H1 (cell line): ENCODE data around the gene DENND1A. TPM values are rescaled to one million over a fixed set of nuclear protein-coding genes. Genes with fewer than 3 reads are reported as not detected.

ENCODE experiments used
- CTCF ChIA-PET: fragments of 300-600 bp; sonication (Branson Sonifier 250); formaldehyde crosslinking; loops from one replicate; lab custom pipeline; 2021; ENCODE audit not compliant: partially characterized antibody; lab: Charles Lee
- POLR2A ChIA-PET: fragments of 300-600 bp; sonication (Branson Sonifier 250); formaldehyde crosslinking; loops from one replicate; lab custom pipeline; 2021; ENCODE audit warnings: inconsistent platforms; ENCODE audit not compliant: partially characterized antibody; lab: Charles Lee
- DNase-seq, 2 experiments: peaks; one replicate each; pipeline versions ENCODE4 v3.0.0 to v3.0.0-alpha.2; 2010 to 2022; ENCODE audit warnings: low spot score in 2 of 2, low read depth in 1 of 2, mixed read lengths in 1 of 2
- FAIRE-seq: peaks from 2 replicates; lab custom pipeline; 2011; peaks lifted over from hg19 to GRCh38; lab: Jason Lieb, UNC
- H2AFZ ChIP-seq: 2 replicates; pipeline ENCODE4 v1.8.1; 2012; ENCODE audit warnings: low read length, inconsistent platforms
- H2AK5ac ChIP-seq: 2 replicates; pipeline ENCODE4 v1.6.1; 2013; ENCODE audit warnings: low read depth, low read length
- H2BK120ac ChIP-seq: replicated peaks from 2 replicates; pipeline ENCODE3; 2013; ENCODE audit warnings: low read depth, low read length, inconsistent platforms
- H2BK12ac ChIP-seq: 2 replicates; pipeline ENCODE4 v1.6.1; 2013; ENCODE audit warnings: low read depth, low read length
- H2BK15ac ChIP-seq: 2 replicates; pipeline ENCODE4 v1.6.1; 2013; ENCODE audit warnings: low read length
- H2BK20ac ChIP-seq: 2 replicates; pipeline ENCODE4 v1.6.1; 2013; ENCODE audit warnings: low read length
- H2BK5ac ChIP-seq: 2 replicates; pipeline ENCODE4 v1.6.1; 2013; ENCODE audit warnings: low read depth, low read length
- H3K14ac ChIP-seq: 2 replicates; pipeline ENCODE4 v1.6.1; 2013; ENCODE audit warnings: inconsistent platforms; ENCODE audit not compliant: insufficient read length
- H3K18ac ChIP-seq: 2 replicates; pipeline ENCODE4 v1.6.1; 2013; ENCODE audit warnings: low read length; ENCODE audit errors: extremely low read depth
- H3K23ac ChIP-seq: 2 replicates; pipeline ENCODE4 v1.6.1; 2013; ENCODE audit warnings: inconsistent platforms; ENCODE audit not compliant: insufficient read length
- H3K23me2 ChIP-seq: 2 replicates; pipeline ENCODE4 v1.6.1; 2013; ENCODE audit warnings: low read depth, low read length
- H3K27ac ChIP-seq: 2 replicates; pipeline ENCODE4 v1.6.1; 2011; ENCODE audit warnings: low read depth, low read length, inconsistent platforms
- H3K27me3 ChIP-seq, 4 experiments: replicated peaks in 1 of 4; 1 replicate in 1 of 4; 2 replicates in 3 of 4; pipeline versions ENCODE4 v1.6.1 to v1.8.1; 2011 to 2013; ENCODE audit warnings: low read length in 3 of 4, mild to moderate bottlenecking in 3 of 4, inconsistent platforms in 2 of 4, mixed read lengths in 2 of 4, moderate library complexity in 1 of 4; ENCODE audit not compliant: control insufficient read depth in 3 of 4, insufficient read depth in 3 of 4; ENCODE audit errors: extremely low read depth in 1 of 4
- H3K36me3 ChIP-seq, 4 experiments: 2 replicates each; pipeline versions ENCODE4 v1.6.1 to v1.8.1; 2011 to 2013; ENCODE audit warnings: mild to moderate bottlenecking in 4 of 4, low read length in 3 of 4, moderate library complexity in 2 of 4, control low read depth in 1 of 4, inconsistent platforms in 1 of 4; ENCODE audit not compliant: insufficient read depth in 4 of 4, control insufficient read depth in 2 of 4
- H3K4ac ChIP-seq: replicated peaks from 2 replicates; pipeline ENCODE3; 2013; ENCODE audit warnings: low read length, low read depth, mixed read lengths, inconsistent platforms; ENCODE audit not compliant: insufficient read length
- H3K4me1 ChIP-seq, 4 experiments: replicated peaks in 1 of 4; 1 replicate in 1 of 4; 2 replicates in 3 of 4; pipeline versions ENCODE4 v1.6.1 to v1.8.1; 2011 to 2013; ENCODE audit warnings: low read length in 3 of 4, inconsistent platforms in 2 of 4, mixed read lengths in 1 of 4; ENCODE audit not compliant: insufficient read depth in 4 of 4, control insufficient read depth in 3 of 4
- H3K4me2 ChIP-seq, 2 experiments: 2 replicates each; pipeline versions ENCODE4 v1.6.1 to v1.8.1; 2011 to 2013; ENCODE audit warnings: low read depth in 2 of 2, low read length in 2 of 2, control low read depth in 1 of 2, inconsistent platforms in 1 of 2, mild to moderate bottlenecking in 1 of 2; ENCODE audit not compliant: insufficient read depth in 1 of 2
- H3K4me3 ChIP-seq, 4 experiments: fragments of 200-600, 300-600 bp in 1 of 4; sonication (generic), shearing (Covaris generic), sonication (Bioruptor Twin) in 1 of 4; 2 replicates each; pipeline versions ENCODE4 v1.5.1 to v1.8.1; 2011 to 2016; ENCODE audit warnings: low read length in 4 of 4, low read depth in 3 of 4, control low read depth in 2 of 4, inconsistent platforms in 2 of 4, mild to moderate bottlenecking in 2 of 4, mixed read lengths in 1 of 4, moderate library complexity in 1 of 4; ENCODE audit not compliant: insufficient read depth in 2 of 4; ENCODE audit errors: extremely low read depth in 1 of 4
- H3K56ac ChIP-seq: replicated peaks from 2 replicates; pipeline ENCODE3; 2013; ENCODE audit warnings: low read depth, mild to moderate bottlenecking, mixed read lengths, low read length, inconsistent platforms; ENCODE audit not compliant: insufficient read length
- H3K79me1 ChIP-seq: 2 replicates; pipeline ENCODE4 v1.6.1; 2013; ENCODE audit warnings: low read depth, low read length, control low read depth
- H3K79me2 ChIP-seq, 2 experiments: 2 replicates each; pipeline versions ENCODE4 v1.6.1 to v1.8.1; 2012 to 2013; ENCODE audit warnings: low read length in 2 of 2, mild to moderate bottlenecking in 2 of 2, inconsistent platforms in 1 of 2; ENCODE audit not compliant: insufficient read depth in 2 of 2, control insufficient read depth in 1 of 2
- H3K9ac ChIP-seq, 4 experiments: replicated peaks in 1 of 4; 1 replicate in 1 of 4; 2 replicates in 3 of 4; pipeline versions ENCODE4 v1.6.1 to v1.8.1; 2011 to 2013; ENCODE audit warnings: low read depth in 3 of 4, low read length in 3 of 4, control low read depth in 2 of 4, mild to moderate bottlenecking in 2 of 4, moderate library complexity in 2 of 4, inconsistent platforms in 1 of 4; ENCODE audit errors: extremely low read depth in 1 of 4
- H3K9me3 ChIP-seq, 2 experiments: 2 replicates each; pipeline versions ENCODE4 v1.6.1 to v1.8.1; 2012 to 2013; ENCODE audit warnings: mild to moderate bottlenecking in 2 of 2, moderate library complexity in 2 of 2, control low read depth in 1 of 2, inconsistent platforms in 1 of 2, low read depth in 1 of 2, low read length in 1 of 2, mixed read lengths in 1 of 2; ENCODE audit not compliant: insufficient read depth in 2 of 2
- H4K20me1 ChIP-seq, 2 experiments: replicated peaks in 1 of 2; 2 replicates each; pipeline versions ENCODE3 to v1.8.1; 2011 to 2013; ENCODE audit warnings: inconsistent platforms in 2 of 2, low read length in 2 of 2, mild to moderate bottlenecking in 1 of 2; ENCODE audit not compliant: insufficient read depth in 2 of 2, control insufficient read depth in 1 of 2
- H4K5ac ChIP-seq: 2 replicates; pipeline ENCODE4 v1.6.1; 2013; ENCODE audit warnings: low read length, low read depth, mixed read lengths, inconsistent platforms; ENCODE audit not compliant: insufficient read length
- H4K8ac ChIP-seq: 2 replicates; pipeline ENCODE4 v1.8.0; 2013; ENCODE audit warnings: mild to moderate bottlenecking, moderate library complexity, low read length, inconsistent platforms; ENCODE audit not compliant: insufficient read depth; ENCODE audit errors: extremely low read depth
- H4K91ac ChIP-seq: replicated peaks from 2 replicates; pipeline ENCODE3; 2013; ENCODE audit warnings: low read length, mixed read lengths, inconsistent platforms; ENCODE audit not compliant: insufficient read length
- ATF3 ChIP-seq: IDR thresholded peaks from 2 replicates; pipeline ENCODE4 v1.6.1; 2011; ENCODE audit warnings: low read depth, mild to moderate bottlenecking, low read length; ENCODE audit not compliant: insufficient read depth
- KDM4A ChIP-seq: IDR thresholded peaks from one replicate; pipeline ENCODE4 v1.7.1; 2012; ENCODE audit warnings: low read depth, mild to moderate bottlenecking, moderate library complexity, low read length, inconsistent platforms; ENCODE audit not compliant: severe bottlenecking
- KDM5A ChIP-seq: fragments of 200-600 bp; IDR thresholded peaks from 2 replicates; pipeline ENCODE4 v1.7.1; 2012; ENCODE audit warnings: mild to moderate bottlenecking, low read length, inconsistent platforms, mixed read lengths
- MAX ChIP-seq: IDR thresholded peaks from 2 replicates; pipeline ENCODE4 v1.6.1; 2012; ENCODE audit warnings: inconsistent platforms
- SIX5 ChIP-seq: IDR thresholded peaks from 2 replicates; pipeline ENCODE4 v1.6.1; 2011; ENCODE audit warnings: mild to moderate bottlenecking, low read depth, low read length
- USF2 ChIP-seq: IDR thresholded peaks from 2 replicates; pipeline ENCODE4 v1.6.1; 2011; ENCODE audit warnings: low read length, improper control_type of control experiment
- YY1 ChIP-seq: IDR thresholded peaks from 2 replicates; pipeline ENCODE4 v1.6.1; 2011; ENCODE audit warnings: low read depth, mild to moderate bottlenecking, low read length
- ZNF274 ChIP-seq: IDR thresholded peaks from 2 replicates; pipeline ENCODE4 v1.7.0; 2012; ENCODE audit warnings: low read length, borderline replicate concordance; ENCODE audit errors: extremely low read depth
- WGBS, 2 experiments: shearing (Covaris generic) in 1 of 2; methylation state at CpG; one replicate each; pipeline versions ENCODE4 v1.1.6 to v1.1.7; 2013 to 2015; ENCODE audit warnings: low lambda C conversion rate in 2 of 2, mixed read lengths in 2 of 2, inconsistent platforms in 1 of 2, low coverage in 1 of 2, missing lambda C conversion rate in 1 of 2; ENCODE audit not compliant: insufficient replicate concordance in 2 of 2, insufficient coverage in 1 of 2, insufficient read length in 1 of 2; ENCODE audit errors: extremely low coverage in 1 of 2, missing lambda C conversion rate in 1 of 2; 5-methylcytosine and 5-hydroxymethylcytosine counted together
- polyA plus RNA-seq, 7 experiments: library from polyadenylated mRNA; depleted of rRNA in 3 of 7; stranded (reverse) in 5 of 7; unstranded in 2 of 7; fragments of >200 nt in 5 of 7; fragments of 200-250 nt in 2 of 7; gene quantifications; 1 replicate in 5 of 7; 2 replicates in 1 of 7; 4 replicates in 1 of 7; pipeline versions ENCODE4 v1.2.1 to v1.2.3, GENCODE V29; 2011 to 2013; ENCODE audit warnings: missing spikeins in 2 of 7, mixed read lengths in 2 of 7
- total RNA-seq: library from RNA; stranded (reverse); fragmentation: NEBNext Ultra II Directional; extraction: Animal tissue kit (Norgen Biotek cat#: 25700); gene quantifications from 2 replicates; pipeline ENCODE4 v1.2.1, GENCODE V29; 2021
- TF ChIP-seq, protein P1 (sequence below), 3 experiments: IDR thresholded peaks; 1 replicate in 2 of 3; 2 replicates in 1 of 3; pipeline versions ENCODE4 v1.5.1 to v1.6.1; 2011; ENCODE audit warnings: low read length in 3 of 3, mild to moderate bottlenecking in 3 of 3, inconsistent platforms in 2 of 3, low read depth in 1 of 3, moderate library complexity in 1 of 3; ENCODE audit not compliant: insufficient read depth in 1 of 3; ENCODE audit errors: control extremely low read depth in 1 of 3

DENND1A gene
- total and polyA plus RNA-seq, 2 of the 8 experiments (the other 6 are each of a cell fraction or from before 2014, with no cell fraction given), result 24.1 to 26.4 TPM

- Histone ChIP-seq H3K18ac (no peak overlapping the region), H2BK12ac (no peak overlapping the region), H3K9ac (no peak overlapping the region), H4K8ac (no peak overlapping the region), H2BK15ac (no peak overlapping the region), H3K79me1 (no peaks in the 10 kb centered on the region), H2BK20ac (no peak overlapping the region), H3K27me3 (peaks cover 0 to 4% (median 0%) of the 10 kb centered on the region in 4 experiments; a peak in 3 of 7 replicates), H3K27ac (no peak overlapping the region), H2AFZ (no peak overlapping the region), H3K23me2 (no peaks in the 10 kb centered on the region), H3K14ac (no peak overlapping the region), H3K4ac (no peak overlapping the region), H3K4me3 (no peak overlapping the region), H2BK120ac (no peak overlapping the region), H3K4me2 (no peak overlapping the region), H4K5ac (no peak overlapping the region), H3K79me2 (no peaks in the 10 kb centered on the region), H3K56ac (no peak overlapping the region), H3K4me1 (peaks cover 5 to 29% (median 17%) of the 10 kb centered on the region in 4 experiments; a peak in 6 of 7 replicates), H4K20me1 (no peaks in the 10 kb centered on the region), H2AK5ac (no peak overlapping the region), H4K91ac (no peak overlapping the region), H3K36me3 (no peaks in the 10 kb centered on the region), H3K9me3 (no peaks in the 10 kb centered on the region), H2BK5ac (no peak overlapping the region), H3K23ac (no peak overlapping the region)
- DNase-seq (no peak), FAIRE-seq (no peak)
- 90% methylated on average over 3 of the region's 3 CpGs; no CpG with 5 or more reads in 1 of the 2 experiments for WGBS, 2 experiments
- CTCF ChIA-PET, result no interaction called here
- POLR2A ChIA-PET, result interaction anchor here (0.9 kb wide), 1 partner anchor 58 kb away, joined by 3 read pairs; no protein-coding TSS in a partner anchor
- TF ChIP-seq KDM4A (no peak), MAX (no peak), YY1 (no peak), ZNF274 (no peak), ATF3 (no peak), USF2 (no peak), KDM5A (no peak), SIX5 (no peak)
- TF ChIP-seq, protein P1, sequence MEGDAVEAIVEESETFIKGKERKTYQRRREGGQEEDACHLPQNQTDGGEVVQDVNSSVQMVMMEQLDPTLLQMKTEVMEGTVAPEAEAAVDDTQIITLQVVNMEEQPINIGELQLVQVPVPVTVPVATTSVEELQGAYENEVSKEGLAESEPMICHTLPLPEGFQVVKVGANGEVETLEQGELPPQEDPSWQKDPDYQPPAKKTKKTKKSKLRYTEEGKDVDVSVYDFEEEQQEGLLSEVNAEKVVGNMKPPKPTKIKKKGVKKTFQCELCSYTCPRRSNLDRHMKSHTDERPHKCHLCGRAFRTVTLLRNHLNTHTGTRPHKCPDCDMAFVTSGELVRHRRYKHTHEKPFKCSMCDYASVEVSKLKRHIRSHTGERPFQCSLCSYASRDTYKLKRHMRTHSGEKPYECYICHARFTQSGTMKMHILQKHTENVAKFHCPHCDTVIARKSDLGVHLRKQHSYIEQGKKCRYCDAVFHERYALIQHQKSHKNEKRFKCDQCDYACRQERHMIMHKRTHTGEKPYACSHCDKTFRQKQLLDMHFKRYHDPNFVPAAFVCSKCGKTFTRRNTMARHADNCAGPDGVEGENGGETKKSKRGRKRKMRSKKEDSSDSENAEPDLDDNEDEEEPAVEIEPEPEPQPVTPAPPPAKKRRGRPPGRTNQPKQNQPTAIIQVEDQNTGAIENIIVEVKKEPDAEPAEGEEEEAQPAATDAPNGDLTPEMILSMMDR (IDR thresholded peaks at IDR 0.05; ENCODE audit: control extremely low read depth in 1 of 3, insufficient read depth in 1 of 3, low read depth in 1 of 3, low read length in 3 of 3), result no peak
Measured at GRCh38 chr9:123867034-123867433, 62.9 kb downstream of the DENND1A start.
